MCF 10A (cell line): ENCODE data around the gene NIPA2. TPM values are rescaled to one million over a fixed set of nuclear protein-coding genes. Genes with fewer than 3 reads are reported as not detected.

ENCODE experiments used
- BruUV-seq: library from RNA; stranded (reverse); fragments of 400-500 nt; replicated peaks from 2 replicates; lab custom pipeline; 2021; lab: Mats Ljungman, UMichigan
- CTCF ChIA-PET: fragments of 300-600 bp; sonication (Branson Sonifier 250); formaldehyde crosslinking; extraction: SDS; loops from one replicate; lab custom pipeline; 2021; ENCODE audit warnings: antibody characterized with exemption, inconsistent platforms; lab: Yijun Ruan, JAX
- POLR2A ChIA-PET: fragments of 300-600, 350-650 bp; sonication (Branson Sonifier 250); formaldehyde crosslinking; extraction: SDS; loops from one replicate; lab custom pipeline; 2020; ENCODE audit warnings: antibody characterized with exemption, inconsistent platforms; lab: Yijun Ruan, JAX
- DNase-seq: peaks from one replicate; pipeline ENCODE4 v3.0.0-alpha.2; 2018; ENCODE audit not compliant: unreplicated experiment
- H3K27ac Mint-ChIP-seq: one replicate; pipeline ENCODE4 v1.8.0; 2022; ENCODE audit warnings: mild to moderate bottlenecking, low read depth, mixed read lengths; ENCODE audit not compliant: unreplicated experiment
- H3K27me3 Mint-ChIP-seq: one replicate; pipeline ENCODE4 v1.8.0; 2022; ENCODE audit warnings: mixed read lengths; ENCODE audit not compliant: insufficient read depth, unreplicated experiment
- H3K36me3 Mint-ChIP-seq: one replicate; pipeline ENCODE4 v1.8.0; 2022; ENCODE audit warnings: mild to moderate bottlenecking, moderate library complexity, mixed read lengths; ENCODE audit not compliant: insufficient read depth, unreplicated experiment
- H3K4me1 Mint-ChIP-seq: one replicate; pipeline ENCODE4 v1.8.0; 2022; ENCODE audit warnings: mixed read lengths; ENCODE audit not compliant: insufficient read depth, unreplicated experiment
- H3K4me3 Mint-ChIP-seq: one replicate; pipeline ENCODE4 v1.8.0; 2022; ENCODE audit warnings: mild to moderate bottlenecking, moderate library complexity, mixed read lengths; ENCODE audit not compliant: unreplicated experiment
- H3K9me3 Mint-ChIP-seq: one replicate; pipeline ENCODE4 v1.8.0; 2022; ENCODE audit warnings: mixed read lengths; ENCODE audit not compliant: unreplicated experiment
- intact Hi-C: fragments of 100-400 bp; cut with micrococcal nuclease; formaldehyde crosslinking; loops from 2 replicates; pipeline ENCODE4 v1.14.1; 2022
- total RNA-seq: library from RNA; stranded (reverse); gene quantifications from 2 replicates; pipeline ENCODE4 v1.2.3, GENCODE V29; 2022
- TF ChIP-seq, protein P1 (sequence below): fragments of 200-600 bp; IDR thresholded peaks from one replicate; pipeline ENCODE4 v1.8.0; 2022; ENCODE audit warnings: antibody characterized with exemption, mild to moderate bottlenecking; ENCODE audit not compliant: unreplicated experiment

NIPA2 gene
- total RNA-seq, 1 experiment from 2014 or later, result 51.9 TPM

DNA sequence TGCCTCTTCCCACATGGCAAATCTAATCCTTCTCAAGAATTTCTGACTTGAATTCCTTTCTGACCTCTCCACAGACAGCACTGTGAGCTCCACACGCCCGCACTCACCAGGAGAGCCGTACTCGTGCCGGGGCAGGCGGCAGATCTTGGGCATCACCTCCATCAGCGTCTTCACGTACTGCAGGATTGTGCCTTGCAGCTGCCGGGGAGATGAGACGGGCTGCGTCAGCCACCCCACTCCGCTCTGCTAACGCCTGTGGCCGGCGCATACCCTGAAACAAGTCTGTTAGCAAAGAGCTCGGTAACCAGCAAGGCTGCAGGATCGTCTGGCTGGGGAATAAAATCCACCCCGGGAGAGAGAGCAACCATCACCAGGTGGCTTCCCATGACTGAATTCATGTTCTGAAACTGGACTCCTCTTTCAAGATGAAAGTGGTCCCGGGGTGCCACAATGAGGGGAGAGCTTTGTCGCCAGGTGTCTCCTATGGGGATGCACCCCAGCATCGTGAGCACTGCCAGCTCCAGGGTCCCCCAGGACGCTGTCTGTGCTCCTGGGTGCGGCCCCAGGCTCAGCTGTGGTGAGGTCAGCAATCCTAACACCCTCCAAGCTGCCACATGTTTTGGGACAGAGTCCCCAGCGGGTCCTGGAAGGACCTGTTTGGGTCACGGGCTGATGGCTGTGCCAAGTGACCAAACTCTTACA, 43.4 kb downstream of the NIPA2 start:
- Mint-ChIP-seq H3K27ac (no peak overlapping the region), H3K36me3 (peaks cover 39% of the 10 kb centered on the region), H3K4me3 (no peak overlapping the region), H3K4me1 (peaks cover 1% of the 10 kb centered on the region), H3K27me3 (no peaks in the 10 kb centered on the region), H3K9me3 (no peaks in the 10 kb centered on the region)
- ChIA-PET CTCF (no interaction called here), POLR2A (no interaction called here)
- intact Hi-C loops, result no loop called here
- TF ChIP-seq, protein P1, sequence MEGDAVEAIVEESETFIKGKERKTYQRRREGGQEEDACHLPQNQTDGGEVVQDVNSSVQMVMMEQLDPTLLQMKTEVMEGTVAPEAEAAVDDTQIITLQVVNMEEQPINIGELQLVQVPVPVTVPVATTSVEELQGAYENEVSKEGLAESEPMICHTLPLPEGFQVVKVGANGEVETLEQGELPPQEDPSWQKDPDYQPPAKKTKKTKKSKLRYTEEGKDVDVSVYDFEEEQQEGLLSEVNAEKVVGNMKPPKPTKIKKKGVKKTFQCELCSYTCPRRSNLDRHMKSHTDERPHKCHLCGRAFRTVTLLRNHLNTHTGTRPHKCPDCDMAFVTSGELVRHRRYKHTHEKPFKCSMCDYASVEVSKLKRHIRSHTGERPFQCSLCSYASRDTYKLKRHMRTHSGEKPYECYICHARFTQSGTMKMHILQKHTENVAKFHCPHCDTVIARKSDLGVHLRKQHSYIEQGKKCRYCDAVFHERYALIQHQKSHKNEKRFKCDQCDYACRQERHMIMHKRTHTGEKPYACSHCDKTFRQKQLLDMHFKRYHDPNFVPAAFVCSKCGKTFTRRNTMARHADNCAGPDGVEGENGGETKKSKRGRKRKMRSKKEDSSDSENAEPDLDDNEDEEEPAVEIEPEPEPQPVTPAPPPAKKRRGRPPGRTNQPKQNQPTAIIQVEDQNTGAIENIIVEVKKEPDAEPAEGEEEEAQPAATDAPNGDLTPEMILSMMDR, result no peak
- no peak for DNase-seq
- no TSS peak for BruUV-seq

DNA sequence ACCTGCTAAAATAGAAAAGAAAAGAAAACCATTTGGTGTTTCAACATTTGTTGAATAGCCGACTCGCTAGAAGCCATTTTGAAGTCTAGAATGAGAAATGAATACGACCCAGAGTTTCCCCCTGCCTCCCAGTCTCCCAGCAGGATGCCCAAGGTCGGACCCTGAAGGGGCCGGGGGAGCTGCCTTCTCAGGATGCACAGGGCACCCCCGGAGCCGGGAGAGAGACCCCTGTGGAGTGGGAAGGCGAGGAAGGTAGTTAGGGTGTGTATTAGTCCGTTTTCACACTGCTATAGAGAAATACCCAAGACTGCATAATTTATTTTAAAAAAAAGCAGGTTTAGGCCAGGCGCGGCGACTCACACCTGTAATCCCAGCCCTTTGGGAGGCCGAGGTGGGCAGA, 44.7 kb downstream of the NIPA2 start:
- no peak overlapping the region for H3K4me3 Mint-ChIP-seq
- ChIA-PET CTCF (no interaction called here), POLR2A (no interaction called here)
- H3K27ac Mint-ChIP-seq, result no peak overlapping the region
- intact Hi-C loops, result no loop called here
- DNase-seq, result no peak
- TF ChIP-seq, protein P1, result no peak
- no TSS peak for BruUV-seq
- no peaks in the 10 kb centered on the region for H3K27me3 Mint-ChIP-seq
- peaks cover 14% of the 10 kb centered on the region for H3K4me1 Mint-ChIP-seq
- no peaks in the 10 kb centered on the region for H3K9me3 Mint-ChIP-seq
- peaks cover 44% of the 10 kb centered on the region for H3K36me3 Mint-ChIP-seq

DNA sequence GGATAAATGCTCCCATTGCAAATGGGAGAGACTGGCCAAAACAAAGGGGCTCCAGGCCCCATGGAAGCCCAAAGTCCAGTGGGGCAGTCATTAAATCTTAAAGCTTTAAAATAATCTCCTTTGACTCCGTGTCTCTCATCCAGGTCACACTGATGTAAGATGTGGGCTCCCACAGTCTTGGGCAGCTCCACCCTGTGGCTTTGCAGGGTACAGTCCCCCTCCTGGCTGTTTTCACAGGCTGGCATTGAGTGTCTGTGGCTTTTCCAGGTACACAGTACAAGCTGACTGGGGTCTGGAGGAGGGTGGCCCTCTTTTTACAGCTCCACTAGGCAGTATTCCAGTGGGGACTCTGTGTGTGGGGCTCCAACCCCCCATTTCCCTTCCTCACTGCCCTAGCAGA, 45.9 kb downstream of the NIPA2 start:
- Mint-ChIP-seq H3K4me1 (peaks cover 15% of the 10 kb centered on the region), H3K27ac (no peak overlapping the region), H3K36me3 (peaks cover 43% of the 10 kb centered on the region), H3K4me3 (no peak overlapping the region), H3K27me3 (no peaks in the 10 kb centered on the region), H3K9me3 (no peaks in the 10 kb centered on the region)
- ChIA-PET POLR2A (interaction anchor here (1.7 kb wide), 1 partner anchor 11 kb away, joined by 4 read pairs; no protein-coding TSS in a partner anchor), CTCF (no interaction called here)
- intact Hi-C loops, result no loop called here
- TF ChIP-seq, protein P1, result no peak
- no peak for DNase-seq
- BruUV-seq, result no TSS peak

DNA sequence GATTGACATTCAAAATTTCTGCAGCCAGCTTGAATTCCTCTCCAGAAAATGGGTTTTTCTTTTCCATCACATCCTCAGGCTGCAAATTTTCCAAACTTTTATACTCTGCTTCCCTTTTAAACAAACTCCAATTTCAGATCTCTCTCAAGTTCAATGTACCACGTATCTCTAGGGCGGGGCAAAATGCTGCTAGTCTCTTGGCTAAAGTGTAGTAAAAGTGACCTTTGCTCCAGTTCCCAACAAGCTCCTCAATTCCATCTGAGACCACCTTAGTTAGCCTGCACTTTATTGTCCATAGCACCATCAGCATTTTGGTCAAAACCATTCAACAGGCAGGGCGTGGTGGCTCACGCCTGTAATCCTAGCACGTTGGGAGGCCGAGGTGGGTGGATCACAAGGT, 46.7 kb downstream of the NIPA2 start:
- Mint-ChIP-seq H3K36me3 (peaks cover 48% of the 10 kb centered on the region), H3K27ac (no peak overlapping the region), H3K4me3 (no peak overlapping the region), H3K9me3 (no peaks in the 10 kb centered on the region), H3K27me3 (no peaks in the 10 kb centered on the region), H3K4me1 (peaks cover 15% of the 10 kb centered on the region)
- TF ChIP-seq, protein P1, result no peak
- ChIA-PET POLR2A (interaction anchor here (1.7 kb wide), 1 partner anchor 11 kb away, joined by 4 read pairs; no protein-coding TSS in a partner anchor), CTCF (interaction anchor here (0.7 kb wide), 1 partner anchor 11 kb away, joined by 3 read pairs; no protein-coding TSS in a partner anchor)
- no peak for DNase-seq
- intact Hi-C loops, result no loop called here
- BruUV-seq, result no TSS peak
